ENCODE results near the gene TULP1. TPM values are rescaled to one million over a fixed set of nuclear protein-coding genes. Genes with fewer than 3 reads are reported as not detected.
A peak's percentile ranks its signal among the peaks of the same experiment; 100 is the strongest.

TULP1 gene
- total and polyA plus RNA-seq, 2 of the 4 experiments (the other 2 are of a cell fraction), result not detected

DNA sequence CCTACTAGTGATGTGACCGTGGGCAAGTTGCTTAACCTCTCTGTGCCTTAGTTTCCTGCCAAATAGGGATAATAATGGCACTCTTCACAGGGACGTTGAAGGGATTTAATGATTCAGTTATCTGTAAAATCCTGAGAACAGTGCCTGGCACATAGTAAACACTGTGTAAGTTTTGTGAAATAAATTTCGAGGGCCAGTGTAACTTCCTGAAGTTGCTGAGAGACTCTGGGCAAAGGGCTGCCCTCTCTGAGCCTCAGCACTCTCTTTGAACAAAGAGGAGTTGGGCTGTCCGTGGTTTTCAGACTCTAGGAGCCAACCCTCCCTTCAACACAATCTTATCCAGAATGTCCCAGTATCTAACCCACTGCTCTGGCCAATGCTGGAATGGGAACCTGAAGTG lies 13.3 kb downstream of the TULP1 start:
- no peak overlapping the region for H2BK120ac ChIP-seq (ENCODE audit: low read depth, low read length)
- H2AK5ac ChIP-seq (ENCODE audit: low read depth, low read length), result no peak overlapping the region
- H2AK9ac ChIP-seq (replicated peaks; ENCODE audit: low read depth, low read length, poor library complexity), result no peak overlapping the region
- H3K9ac ChIP-seq (ENCODE audit: low read depth, low read length), result no peak overlapping the region
- no peak overlapping the region for H2BK20ac ChIP-seq (ENCODE audit: low read depth, low read length)
- H2BK5ac ChIP-seq (ENCODE audit: low read depth, low read length, poor library complexity, severe bottlenecking), result no peak overlapping the region
- H3K4me3 ChIP-seq (ENCODE audit: insufficient read depth, low read depth, low read length), result no peak overlapping the region
- H3K9me3 ChIP-seq (ENCODE audit: control insufficient read depth, insufficient read depth, low read length), result no peaks in the 10 kb centered on the region
- 60% methylated on average over 1 of the region's 4 CpGs; no CpG with 5 or more reads in 1 of the 2 experiments for whole genome bisulfite sequencing, 2 experiments (ENCODE audit: extremely low coverage in 2 of 2, insufficient read length in 1 of 2)
- ATAC-seq (ENCODE audit: low read depth), result no peak
- no peak overlapping the region for H3K4me2 ChIP-seq (ENCODE audit: low read depth, low read length)
- peaks cover 18% of the 10 kb centered on the region for H3K4me1 ChIP-seq (ENCODE audit: control insufficient read depth, insufficient read depth, low read length)
- in situ Hi-C loops (cut with MboI; ENCODE audit: low sequenced_read_pairs) (no loop called here), dilution Hi-C loops (cut with HindIII; ENCODE audit: low sequenced_read_pairs, unreplicated experiment) (no loop called here), intact Hi-C loops (cut with micrococcal nuclease) (no loop called here)
- no peak overlapping the region for H4K91ac ChIP-seq (ENCODE audit: insufficient read depth, low read depth, low read length)
- H3K56ac ChIP-seq (ENCODE audit: extremely low read depth, insufficient read depth, low read length), result no peak overlapping the region
- H4K8ac ChIP-seq (ENCODE audit: low read depth in 2 of 2, low read length in 2 of 2), result no peak overlapping the region
- H3K14ac ChIP-seq (replicated peaks; ENCODE audit: low read depth, low read length), result no peak overlapping the region
- H3K9me1 ChIP-seq (ENCODE audit: insufficient read depth, low read length), result peaks cover 25% of the 10 kb centered on the region
- POLR2A ChIA-PET (ENCODE audit: unreplicated experiment), result no interaction called here
- BruUV-seq (replicated peaks), result no TSS peak
- H3K79me1 ChIP-seq (ENCODE audit: low read depth in 1 of 2, low read length in 2 of 2), result peaks cover 3 to 33% of the 10 kb centered on the region in 2 experiments; a peak in 2 of 4 replicates
- no peak overlapping the region for H2BK15ac ChIP-seq (ENCODE audit: low read depth, low read length)
- TF ChIP-seq FOS (IDR thresholded peaks at IDR 0.05; ENCODE audit: low read depth, low read length) (no peak), ELK1 (IDR thresholded peaks at IDR 0.05; ENCODE audit: borderline replicate concordance, low read depth, low read length) (no peak)
- H2AFZ ChIP-seq (replicated peaks; ENCODE audit: low read length, poor library complexity), result no peak overlapping the region
- no peak overlapping the region for H3K27ac ChIP-seq (ENCODE audit: insufficient read depth, low read length)
- H3K18ac ChIP-seq (ENCODE audit: low read depth, low read length), result no peak overlapping the region
- 0 out of 2 replicates have a peak, but pooled peaks cover 1% of the 10 kb centered on the region for H3K27me3 ChIP-seq (ENCODE audit: control insufficient read depth, insufficient read depth, low read length)
- DNase-seq, result no peak
- H3K4ac ChIP-seq (ENCODE audit: low read depth, low read length), result peak overlapping the region; percentile 39; the same call in 1 of the 2 replicates
- H4K20me1 ChIP-seq (ENCODE audit: insufficient read depth, low read length), result peaks cover 18% of the 10 kb centered on the region
- no peak overlapping the region for H4K5ac ChIP-seq (ENCODE audit: low read depth, low read length)
- H3K36me3 ChIP-seq (ENCODE audit: control insufficient read depth, insufficient read depth, low read length), result no peaks in the 10 kb centered on the region
- no peak overlapping the region for H3K23ac ChIP-seq (ENCODE audit: low read depth, low read length)
- CTCF ChIA-PET, result no interaction called here

All from IMR-90 (cell line).